Smooth muscle cell (in vitro differentiated cells): ENCODE results near the gene KNDC1. TPM values are rescaled to one million over a fixed set of nuclear protein-coding genes. Genes with fewer than 3 reads are reported as not detected.
"Not testable (repeated sequence)": the region's sequence is repeated elsewhere in the genome, so short reads cannot be mapped to it uniquely, and the experiment has no call there.

Experiments
- DNase-seq: peaks from one replicate; lab custom pipeline; 2025; ENCODE audit not compliant: unreplicated experiment; lab: John Stamatoyannopoulos, UW
- H2AFZ ChIP-seq: fragments of 200-600 bp; sonication (generic); 2 replicates; pipeline ENCODE4 v1.6.0; 2016; ENCODE audit warnings: antibody characterized with exemption, low read depth, mild to moderate bottlenecking
- H3F3A ChIP-seq: fragments of 200-600 bp; sonication (generic); 2 replicates; pipeline ENCODE4 v1.6.0; 2017; ENCODE audit warnings: antibody characterized with exemption, low read depth
- H3K27ac ChIP-seq: fragments of 200-600 bp; sonication (generic); 2 replicates; pipeline ENCODE4 v1.5.1; 2016; ENCODE audit warnings: low read depth, mild to moderate bottlenecking
- H3K27me3 ChIP-seq: fragments of 200-600 bp; sonication (generic); 2 replicates; pipeline ENCODE4 v1.6.1; 2016; ENCODE audit warnings: low read depth, mild to moderate bottlenecking
- H3K36me3 ChIP-seq: fragments of 200-600 bp; sonication (generic); 2 replicates; pipeline ENCODE4 v1.5.1; 2016; ENCODE audit warnings: low read depth
- H3K4me1 ChIP-seq: fragments of 200-600 bp; sonication (generic); 2 replicates; pipeline ENCODE4 v1.5.1; 2016; ENCODE audit warnings: low read depth
- H3K4me2 ChIP-seq: fragments of 200-600 bp; sonication (generic); 2 replicates; pipeline ENCODE4 v1.6.0; 2016; ENCODE audit warnings: mild to moderate bottlenecking
- H3K4me3 ChIP-seq: fragments of 200-600 bp; sonication (generic); 2 replicates; pipeline ENCODE4 v1.5.1; 2016; ENCODE audit warnings: mild to moderate bottlenecking
- H3K79me2 ChIP-seq: fragments of 200-600 bp; sonication (generic); 2 replicates; pipeline ENCODE4 v1.6.0; 2016; ENCODE audit warnings: low read depth, mild to moderate bottlenecking
- H3K9ac ChIP-seq: fragments of 200-600 bp; sonication (generic); 2 replicates; pipeline ENCODE4 v1.6.0; 2016; ENCODE audit warnings: low read depth
- H3K9me3 ChIP-seq: fragments of 200-600 bp; sonication (generic); replicated peaks from 2 replicates; pipeline ENCODE4 v1.5.1; 2016; ENCODE audit warnings: low read depth
- H4K20me1 ChIP-seq: fragments of 200-600 bp; sonication (generic); 2 replicates; pipeline ENCODE4 v1.6.0; 2016; ENCODE audit warnings: low read depth
- WGBS: methylation state at CpG from one replicate; pipeline ENCODE4 v1.1.7; 2016; ENCODE audit warnings: low lambda C conversion rate; 5-methylcytosine and 5-hydroxymethylcytosine counted together
- polyA plus RNA-seq: library from polyadenylated mRNA; unstranded; fragments of >200 nt; fragmentation: Nextera tagmentation; extraction: Ambion mirVana; gene quantifications from 2 replicates; pipeline ENCODE4 v1.2.1, GENCODE V29; 2016
- total RNA-seq: library from RNA; depleted of rRNA; stranded (reverse); fragments of >200 nt; gene quantifications from 2 replicates; pipeline ENCODE4 v1.2.3, GENCODE V29; 2014
- TF ChIP-seq, protein P1 (sequence below): fragments of 200-600 bp; sonication (generic); IDR thresholded peaks from 2 replicates; pipeline ENCODE4 v1.5.1; 2017; ENCODE audit warnings: borderline replicate concordance, mild to moderate bottlenecking, antibody characterized with exemption; ENCODE audit not compliant: insufficient read depth, poor library complexity, severe bottlenecking

The KNDC1 gene, protein sequence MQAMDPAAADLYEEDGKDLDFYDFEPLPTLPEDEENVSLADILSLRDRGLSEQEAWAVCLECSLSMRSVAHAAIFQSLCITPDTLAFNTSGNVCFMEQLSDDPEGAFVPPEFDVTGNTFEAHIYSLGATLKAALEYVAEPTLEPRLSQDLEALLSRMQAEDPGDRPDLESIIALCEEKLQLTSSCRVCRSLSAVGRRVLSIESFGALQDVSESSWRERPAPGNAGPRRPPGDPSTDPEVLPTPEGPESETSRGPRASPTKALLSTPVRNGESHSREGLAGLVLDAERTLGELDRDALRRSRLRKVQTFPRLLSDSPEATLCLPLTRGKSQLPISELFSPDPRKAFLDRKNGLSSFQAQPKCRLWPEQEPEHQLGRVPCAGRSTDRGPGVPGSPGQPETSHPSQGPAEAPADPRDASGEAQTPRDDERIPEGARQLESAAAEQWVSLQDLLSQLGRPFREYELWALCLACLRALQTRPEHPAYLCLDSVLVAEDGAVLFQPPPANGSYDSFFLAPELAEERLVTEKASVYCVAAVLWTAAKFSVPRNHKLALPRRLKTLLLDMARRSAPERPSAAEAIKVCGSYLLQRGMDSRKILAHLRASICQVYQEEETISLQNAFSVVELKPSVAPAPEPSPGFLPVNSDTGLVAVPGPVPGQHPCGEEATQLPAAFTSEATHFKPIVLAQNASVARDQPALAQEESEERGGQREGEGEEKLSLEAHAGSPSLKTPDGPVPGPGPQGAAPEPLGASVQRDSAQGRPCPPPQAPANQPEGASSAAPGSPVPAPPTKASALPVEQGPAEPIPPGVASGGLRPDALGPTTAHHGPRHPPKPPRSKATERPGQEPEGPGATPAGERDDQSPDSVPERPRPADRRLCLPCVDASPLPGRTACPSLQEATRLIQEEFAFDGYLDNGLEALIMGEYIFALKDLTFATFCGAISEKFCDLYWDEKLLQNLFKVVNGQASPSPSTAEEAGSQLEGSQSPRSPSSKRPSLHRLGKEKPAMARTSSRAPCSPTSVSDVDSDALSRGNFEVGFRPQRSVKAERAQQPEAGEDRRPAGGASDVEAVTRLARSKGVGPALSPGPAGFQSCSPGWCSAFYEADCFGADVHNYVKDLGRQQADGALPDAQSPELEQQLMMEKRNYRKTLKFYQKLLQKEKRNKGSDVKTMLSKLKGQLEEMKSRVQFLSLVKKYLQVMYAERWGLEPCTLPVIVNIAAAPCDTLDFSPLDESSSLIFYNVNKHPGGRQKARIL (N-terminal part only)
- total RNA-seq (1.8 and 2.3 TPM in 2 replicates), polyA plus RNA-seq (3.1 and 3.4 TPM in 2 replicates)

DNA sequence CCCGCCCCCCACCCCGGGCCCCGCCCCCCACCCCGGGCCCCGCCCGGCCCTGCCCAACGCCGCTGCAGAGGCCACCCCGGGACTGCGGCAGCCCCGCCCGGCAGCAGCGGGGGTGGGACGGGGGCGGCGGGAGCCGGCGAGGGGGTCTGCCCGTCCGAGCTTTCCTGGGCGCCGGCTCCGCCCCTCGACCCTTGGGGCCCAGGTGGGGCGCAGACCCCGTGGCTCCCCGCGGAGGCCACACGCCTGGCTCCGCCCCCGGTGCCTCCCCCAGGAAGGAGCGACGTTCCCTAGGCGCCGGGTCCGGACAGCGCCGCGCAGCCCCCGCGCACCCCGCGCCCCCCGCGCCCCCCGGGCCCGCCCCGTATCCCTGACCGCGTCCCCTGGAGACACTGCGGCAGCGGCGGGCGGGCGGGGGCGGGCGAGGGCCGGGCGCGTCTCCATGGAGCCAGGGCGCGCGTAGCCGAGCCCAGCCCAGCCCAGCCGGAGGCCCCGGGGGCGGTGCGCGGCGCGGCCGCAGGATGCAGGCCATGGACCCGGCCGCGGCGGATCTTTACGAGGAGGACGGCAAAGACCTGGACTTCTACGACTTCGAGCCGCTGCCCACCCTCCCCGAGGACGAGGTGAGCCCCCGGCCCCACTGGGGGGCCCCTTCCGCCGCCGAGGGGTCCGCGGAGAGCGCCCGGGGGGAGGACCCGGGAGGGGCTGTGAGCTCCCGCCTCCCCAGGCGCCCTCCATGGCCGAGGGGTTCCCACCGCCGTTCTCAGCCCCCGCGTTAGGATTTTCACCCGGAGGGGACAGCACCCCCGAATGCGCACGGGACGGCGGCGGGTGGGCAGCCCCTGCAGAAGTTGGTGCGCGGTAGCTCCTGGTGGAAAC, at the start of gene KNDC1:
Gene KNDC1, plus strand, starts transcription at position 270 of the 876 bp plus-strand sequence. Its CDS starts 249 bp downstream, at position 519.
- peak; percentile 79 for DNase-seq
- H3F3A ChIP-seq, result peaks cover 4% of the 10 kb centered on the region
- no peaks in the 10 kb centered on the region for H3K79me2 ChIP-seq
- H4K20me1 ChIP-seq, result peaks cover 9% of the 10 kb centered on the region
- TF ChIP-seq, protein P1, sequence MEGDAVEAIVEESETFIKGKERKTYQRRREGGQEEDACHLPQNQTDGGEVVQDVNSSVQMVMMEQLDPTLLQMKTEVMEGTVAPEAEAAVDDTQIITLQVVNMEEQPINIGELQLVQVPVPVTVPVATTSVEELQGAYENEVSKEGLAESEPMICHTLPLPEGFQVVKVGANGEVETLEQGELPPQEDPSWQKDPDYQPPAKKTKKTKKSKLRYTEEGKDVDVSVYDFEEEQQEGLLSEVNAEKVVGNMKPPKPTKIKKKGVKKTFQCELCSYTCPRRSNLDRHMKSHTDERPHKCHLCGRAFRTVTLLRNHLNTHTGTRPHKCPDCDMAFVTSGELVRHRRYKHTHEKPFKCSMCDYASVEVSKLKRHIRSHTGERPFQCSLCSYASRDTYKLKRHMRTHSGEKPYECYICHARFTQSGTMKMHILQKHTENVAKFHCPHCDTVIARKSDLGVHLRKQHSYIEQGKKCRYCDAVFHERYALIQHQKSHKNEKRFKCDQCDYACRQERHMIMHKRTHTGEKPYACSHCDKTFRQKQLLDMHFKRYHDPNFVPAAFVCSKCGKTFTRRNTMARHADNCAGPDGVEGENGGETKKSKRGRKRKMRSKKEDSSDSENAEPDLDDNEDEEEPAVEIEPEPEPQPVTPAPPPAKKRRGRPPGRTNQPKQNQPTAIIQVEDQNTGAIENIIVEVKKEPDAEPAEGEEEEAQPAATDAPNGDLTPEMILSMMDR, result no peak
- no peaks in the 10 kb centered on the region for H3K9me3 ChIP-seq
- H3K27me3 ChIP-seq, result no peaks in the 10 kb centered on the region
- peaks cover 17% of the 10 kb centered on the region for H3K4me1 ChIP-seq
- H2AFZ ChIP-seq, result peak within 1 kb of the TSS; percentile 84
- H3K27ac ChIP-seq, result no peak within 1 kb of the TSS
- H3K36me3 ChIP-seq, result no peaks in the 10 kb centered on the region
- H3K4me2 ChIP-seq, result peak within 1 kb of the TSS; percentile 99
- 2% methylated on average over 37 of the region's 108 CpGs for WGBS
- H3K9ac ChIP-seq, result peak within 1 kb of the TSS; percentile 54
- H3K4me3 ChIP-seq, result peak within 1 kb of the TSS; percentile 77

DNA sequence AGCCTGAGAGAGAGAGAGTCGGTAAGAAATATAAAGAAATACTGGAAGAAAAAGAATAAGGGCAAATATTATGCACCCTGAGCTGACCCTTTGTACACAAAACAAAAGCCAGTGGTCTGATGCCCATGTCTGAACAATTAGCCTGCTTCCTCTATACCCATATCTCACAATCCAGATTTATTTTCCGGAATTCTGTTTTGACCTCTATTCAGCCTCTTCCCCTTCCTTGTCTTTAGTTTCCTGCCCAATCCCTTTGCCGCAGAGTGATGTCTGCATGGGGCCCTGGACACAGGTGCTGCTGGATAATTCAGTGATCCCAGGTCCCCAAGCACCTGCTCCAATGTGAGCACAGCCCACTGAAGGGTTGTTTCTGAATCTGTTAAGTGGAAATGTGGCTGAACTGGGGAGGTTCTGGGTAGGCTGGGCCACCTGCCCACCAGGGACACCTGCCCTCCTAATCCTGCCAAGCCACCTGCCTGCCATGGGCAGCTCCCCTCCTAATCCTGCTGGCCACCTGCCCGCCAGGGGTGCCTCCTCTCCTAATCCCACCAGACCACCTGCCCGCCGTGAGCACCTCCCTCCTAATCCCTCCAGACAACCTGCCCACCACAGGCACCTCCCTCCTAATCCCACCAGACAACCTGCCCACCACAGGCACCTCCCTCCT, 49.3 kb upstream of the KNDC1 start:
- H3K79me2 ChIP-seq, result no peaks in the 10 kb centered on the region
- no peaks in the 10 kb centered on the region for H4K20me1 ChIP-seq
- DNase-seq, result no peak
- no peaks in the 10 kb centered on the region for H3K27me3 ChIP-seq
- H2AFZ ChIP-seq, result no peak overlapping the region
- H3K9ac ChIP-seq, result no peak overlapping the region
- no peak overlapping the region for H3K4me3 ChIP-seq
- TF ChIP-seq, protein P1, result no peak
- 90% methylated on average over 4 of the region's 6 CpGs for WGBS
- no peak overlapping the region for H3K4me2 ChIP-seq
- peaks cover 7% of the 10 kb centered on the region for H3K9me3 ChIP-seq
- H3K27ac ChIP-seq, result no peak overlapping the region
- H3F3A ChIP-seq, result no peaks in the 10 kb centered on the region
- no peaks in the 10 kb centered on the region for H3K4me1 ChIP-seq
- no peaks in the 10 kb centered on the region for H3K36me3 ChIP-seq

DNA sequence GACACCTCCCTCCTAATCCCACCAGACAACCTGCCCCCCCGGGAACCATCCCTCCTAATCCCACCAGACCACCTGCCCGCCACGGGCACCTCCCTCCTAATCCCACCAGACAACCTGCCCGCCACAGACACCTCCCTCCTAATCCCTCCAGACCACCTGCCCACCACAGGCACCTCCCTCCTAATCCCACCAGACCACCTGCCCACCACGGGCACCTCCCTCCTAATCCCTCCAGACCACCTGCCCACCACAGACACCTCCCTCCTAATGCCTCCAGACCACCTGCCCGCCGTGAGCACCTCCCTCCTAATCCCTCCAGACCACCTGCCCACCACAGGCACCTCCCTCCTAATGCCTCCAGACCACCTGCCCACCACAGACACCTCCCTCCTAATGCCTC, 48.4 kb upstream of the KNDC1 start:
- H3K9ac ChIP-seq, H3K4me2 ChIP-seq, H3K4me3 ChIP-seq, H2AFZ ChIP-seq, H3K79me2 ChIP-seq, H3K36me3 ChIP-seq, H3K9me3 ChIP-seq, H3F3A ChIP-seq, DNase-seq, H3K27me3 ChIP-seq, H4K20me1 ChIP-seq, H3K27ac ChIP-seq, H3K4me1 ChIP-seq: not testable (repeated sequence)
- WGBS, result 24% methylated on average over 5 of the region's 7 CpGs
